Mucosa of stomach (tissue), 1 donor: Measurements from ENCODE around the gene ACSM2A.
"Not testable (repeated sequence)": the region's sequence is repeated elsewhere in the genome, so short reads cannot be mapped to it uniquely, and the experiment has no call there.

Experiments used
- H3K27me3 ChIP-seq: one replicate; pipeline ENCODE4 v1.7.0; 2013; ENCODE audit warnings: mild to moderate bottlenecking, low read length; ENCODE audit not compliant: control insufficient read depth, insufficient read depth
- H3K36me3 ChIP-seq: one replicate; pipeline ENCODE4 v1.7.0; 2013; ENCODE audit warnings: low read length; ENCODE audit not compliant: control insufficient read depth, insufficient read depth
- H3K4me1 ChIP-seq: one replicate; pipeline ENCODE4 v1.7.0; 2013; ENCODE audit warnings: mild to moderate bottlenecking, low read length; ENCODE audit not compliant: control insufficient read depth, insufficient read depth
- H3K4me3 ChIP-seq: one replicate; pipeline ENCODE4 v1.7.0; 2013; ENCODE audit warnings: low read length
- H3K9ac ChIP-seq: one replicate; pipeline ENCODE4 v1.7.0; 2013; ENCODE audit warnings: mild to moderate bottlenecking, low read length, moderate library complexity
- H3K9me3 ChIP-seq: one replicate; pipeline ENCODE4 v1.7.0; 2013; ENCODE audit warnings: mild to moderate bottlenecking, low read length, moderate library complexity; ENCODE audit not compliant: control insufficient read depth
- donor health status: Pancreatic carcinoma.

The ACSM2A gene

GRCh38 chr16:20427401-20427797 lies 23.9 kb upstream of the ACSM2A start:
- H3K4me3 ChIP-seq, H3K9ac ChIP-seq, H3K36me3 ChIP-seq, H3K27me3 ChIP-seq, H3K4me1 ChIP-seq, H3K9me3 ChIP-seq: not testable (repeated sequence)

GRCh38 chr16:20429499-20429898 lies 21.8 kb upstream of the ACSM2A start:
- not testable (repeated sequence) for H3K4me1 ChIP-seq, H3K9me3 ChIP-seq, H3K9ac ChIP-seq, H3K27me3 ChIP-seq, H3K36me3 ChIP-seq, H3K4me3 ChIP-seq

- H3K4me3 ChIP-seq, H3K36me3 ChIP-seq, H3K9me3 ChIP-seq, H3K4me1 ChIP-seq, H3K27me3 ChIP-seq, H3K9ac ChIP-seq: not testable (repeated sequence)
Measured at GRCh38 chr16:20430480-20430879, 20.8 kb upstream of the ACSM2A start.

GRCh38 chr16:20430948-20431347 lies 20.4 kb upstream of the ACSM2A start:
- no peaks in the 10 kb centered on the region for H3K27me3 ChIP-seq
- no peak overlapping the region for H3K4me3 ChIP-seq
- no peaks in the 10 kb centered on the region for H3K36me3 ChIP-seq

GRCh38 chr16:20438950-20439349 lies 12.4 kb upstream of the ACSM2A start:
- not testable (repeated sequence) for H3K27me3 ChIP-seq, H3K36me3 ChIP-seq, H3K9ac ChIP-seq, H3K9me3 ChIP-seq, H3K4me3 ChIP-seq, H3K4me1 ChIP-seq

More at GRCh38 chr16:20430948-20431347, 20.4 kb upstream of the ACSM2A start:
- H3K9me3 ChIP-seq, result no peaks in the 10 kb centered on the region
- H3K9ac ChIP-seq, result no peak overlapping the region
- H3K4me1 ChIP-seq, result no peaks in the 10 kb centered on the region

GRCh38 chr16:20439820-20440231 lies 11.5 kb upstream of the ACSM2A start:
- not testable (repeated sequence) for H3K4me3 ChIP-seq, H3K4me1 ChIP-seq

GRCh38 chr16:20440731-20441130 lies 10.6 kb upstream of the ACSM2A start:
- H3K4me1 ChIP-seq, H3K9me3 ChIP-seq, H3K4me3 ChIP-seq, H3K36me3 ChIP-seq, H3K9ac ChIP-seq, H3K27me3 ChIP-seq: not testable (repeated sequence)

More at GRCh38 chr16:20439820-20440231, 11.5 kb upstream of the ACSM2A start:
- H3K27me3 ChIP-seq, H3K9ac ChIP-seq, H3K9me3 ChIP-seq, H3K36me3 ChIP-seq: not testable (repeated sequence)

GRCh38 chr16:20441191-20441590 lies 10.1 kb upstream of the ACSM2A start:
- no peaks in the 10 kb centered on the region for H3K4me1 ChIP-seq
- H3K9me3 ChIP-seq, result no peaks in the 10 kb centered on the region
- H3K9ac ChIP-seq, result no peak overlapping the region
- H3K4me3 ChIP-seq, result no peak overlapping the region
- no peaks in the 10 kb centered on the region for H3K27me3 ChIP-seq
- no peaks in the 10 kb centered on the region for H3K36me3 ChIP-seq

GRCh38 chr16:20441859-20442258 lies 9.5 kb upstream of the ACSM2A start:
- not testable (repeated sequence) for H3K27me3 ChIP-seq, H3K4me1 ChIP-seq, H3K4me3 ChIP-seq, H3K36me3 ChIP-seq, H3K9ac ChIP-seq, H3K9me3 ChIP-seq

- H3K9ac ChIP-seq, result not testable (repeated sequence)
Measured at GRCh38 chr16:20446652-20447393, 4.5 kb upstream of the ACSM2A start.

GRCh38 chr16:20453633-20454032 lies 2.3 kb downstream of the ACSM2A start:
- not testable (repeated sequence) for H3K27me3 ChIP-seq, H3K36me3 ChIP-seq, H3K4me3 ChIP-seq, H3K4me1 ChIP-seq, H3K9ac ChIP-seq, H3K9me3 ChIP-seq

More at GRCh38 chr16:20446652-20447393, 4.5 kb upstream of the ACSM2A start:
- H3K36me3 ChIP-seq, H3K27me3 ChIP-seq, H3K4me3 ChIP-seq, H3K9me3 ChIP-seq, H3K4me1 ChIP-seq: not testable (repeated sequence)

- not testable (repeated sequence) for H3K4me1 ChIP-seq, H3K4me3 ChIP-seq, H3K9ac ChIP-seq, H3K27me3 ChIP-seq, H3K36me3 ChIP-seq, H3K9me3 ChIP-seq
Measured at GRCh38 chr16:20459227-20459626, 7.9 kb downstream of the ACSM2A start.

- H3K27me3 ChIP-seq, H3K4me3 ChIP-seq, H3K9ac ChIP-seq, H3K4me1 ChIP-seq, H3K9me3 ChIP-seq, H3K36me3 ChIP-seq: not testable (repeated sequence)
Measured at GRCh38 chr16:20460313-20460712, 9.0 kb downstream of the ACSM2A start.
